Tongue (tissue), 2 donors: ENCODE data around the gene LIPM. TPM values are rescaled to one million over a fixed set of nuclear protein-coding genes. Genes with fewer than 3 reads are reported as not detected.
A peak's percentile ranks its signal among the peaks of the same experiment; 100 is the strongest.
"Not testable (repeated sequence)": the region's sequence is repeated elsewhere in the genome, so short reads cannot be mapped to it uniquely, and the experiment has no call there.

Source experiments
- DNase-seq: peaks from one replicate; pipeline ENCODE4 v3.0.0-alpha.2; 2015
- total RNA-seq: library from RNA; depleted of rRNA; stranded (reverse); fragments of >200 nt; gene quantifications from one replicate; pipeline ENCODE4 v1.2.3, GENCODE V29; 2014

The LIPM gene
- total RNA-seq, 1 donor from 2014 or later, result not detected

DNA sequence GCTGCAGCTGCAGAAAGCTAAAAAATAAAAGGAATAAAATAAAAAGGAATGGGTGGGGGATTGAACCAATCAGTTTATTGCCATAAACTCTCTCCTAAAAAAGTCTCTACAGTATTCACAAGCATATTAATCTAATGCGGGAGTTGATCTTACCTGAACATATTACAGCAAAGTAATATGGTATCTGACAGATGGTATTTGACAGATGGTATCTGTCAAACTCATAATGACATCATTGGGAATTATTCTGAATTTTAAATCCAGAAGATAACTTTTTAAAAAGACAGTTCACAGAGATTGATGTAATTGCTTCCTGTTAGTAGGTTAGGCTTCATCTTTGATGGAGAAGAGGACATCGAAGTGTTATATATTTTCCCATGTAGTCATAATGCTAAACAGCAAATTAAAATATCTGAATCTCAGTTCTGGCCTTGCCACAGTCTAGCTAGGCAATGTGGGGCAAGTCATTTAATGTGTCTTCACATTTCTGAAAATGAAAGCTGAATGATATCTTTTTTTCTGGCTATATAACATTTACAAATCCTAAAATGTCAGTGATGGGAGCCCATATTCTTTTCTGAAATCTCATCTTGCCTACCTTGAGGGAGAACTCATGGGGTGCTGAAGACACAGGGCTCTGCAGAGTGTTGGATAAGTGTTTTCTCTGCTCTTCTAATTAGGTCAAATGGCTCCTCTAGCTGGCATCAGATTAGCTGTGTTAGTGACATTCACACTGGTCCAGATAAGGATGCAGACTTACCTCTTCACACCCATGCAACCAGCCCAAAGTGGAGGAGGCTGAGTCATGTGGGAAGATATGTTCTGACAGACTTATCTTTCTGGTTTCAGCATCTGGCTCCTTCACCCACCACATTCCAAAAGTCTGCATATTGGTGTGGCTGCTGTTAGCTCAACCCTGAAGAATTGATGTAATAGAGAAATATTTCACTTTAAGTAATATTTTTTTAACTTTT, 2.1 kb upstream of the LIPM start:
- no peak for DNase-seq

DNA sequence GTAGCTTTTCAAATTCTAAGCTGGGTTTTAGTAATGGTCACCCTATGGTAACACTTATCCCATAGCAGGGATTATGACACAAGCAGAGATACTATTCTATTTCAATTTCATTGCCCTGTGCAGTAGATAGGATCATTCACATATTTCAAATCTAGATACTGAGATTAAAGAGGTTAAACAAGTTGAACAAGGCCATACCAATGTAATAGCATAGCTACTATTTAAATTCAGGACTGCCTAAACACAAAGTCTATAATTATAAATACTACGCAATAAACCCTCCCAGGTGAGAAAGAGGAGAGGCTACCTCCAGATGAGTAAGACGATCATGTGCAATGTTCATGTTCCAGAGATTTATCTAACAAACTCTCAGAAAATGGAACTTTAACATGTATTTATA, 1.1 kb downstream of the LIPM start:
- no peak for DNase-seq

DNA sequence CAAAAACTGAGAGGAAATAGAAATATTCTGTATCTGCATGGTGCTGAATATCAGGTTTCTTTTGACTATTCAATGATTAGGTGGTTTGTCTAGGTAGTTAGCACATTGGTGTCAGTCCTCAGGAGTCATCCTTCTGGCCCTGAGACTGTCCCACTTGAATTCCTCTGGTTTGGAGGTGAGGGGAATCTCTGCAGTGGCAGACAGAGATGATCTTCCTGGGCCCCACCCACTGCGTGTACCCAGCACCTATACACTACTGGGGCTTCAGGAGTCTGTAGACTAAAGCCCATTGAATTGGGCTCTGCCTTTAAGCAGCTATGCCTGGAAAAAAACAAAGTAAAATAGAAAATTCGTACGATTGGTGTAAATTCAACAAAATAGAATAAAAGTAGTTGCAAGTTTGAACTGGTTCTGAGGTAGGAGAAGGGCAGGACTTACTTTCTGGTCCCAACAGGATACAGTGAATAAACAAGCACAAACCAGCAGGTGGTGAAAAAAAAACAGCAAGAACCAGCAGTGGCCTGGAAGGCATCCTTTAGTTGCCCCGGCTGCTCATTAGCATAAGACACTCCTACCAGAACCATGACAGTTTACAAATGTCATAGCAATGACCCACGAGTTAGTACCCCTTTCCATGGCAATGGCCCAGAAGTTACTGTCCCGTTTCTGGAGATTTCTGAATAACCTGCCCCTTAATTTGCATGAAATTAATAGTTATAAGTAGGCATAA, 1.7 kb downstream of the LIPM start:
- no peak for DNase-seq

DNA sequence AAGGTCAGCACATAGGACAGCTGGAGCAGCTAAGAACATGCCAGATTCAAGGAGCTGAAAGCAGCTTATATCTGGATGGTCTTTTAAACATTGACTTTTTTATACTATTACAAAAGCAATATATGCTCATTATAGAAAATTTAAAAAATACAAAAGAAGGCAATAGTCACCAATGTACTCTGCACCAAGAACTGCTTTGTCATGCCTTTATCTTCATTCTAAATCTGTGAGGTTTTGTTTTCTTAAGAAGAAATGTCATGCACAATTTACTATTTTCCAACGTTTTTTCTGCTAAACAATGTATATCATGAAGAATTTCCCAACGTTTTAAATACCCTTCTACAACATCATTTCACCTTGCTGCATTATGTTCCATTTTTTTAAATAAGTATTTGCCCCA, 2.8 kb downstream of the LIPM start:
- DNase-seq, result no peak

DNA sequence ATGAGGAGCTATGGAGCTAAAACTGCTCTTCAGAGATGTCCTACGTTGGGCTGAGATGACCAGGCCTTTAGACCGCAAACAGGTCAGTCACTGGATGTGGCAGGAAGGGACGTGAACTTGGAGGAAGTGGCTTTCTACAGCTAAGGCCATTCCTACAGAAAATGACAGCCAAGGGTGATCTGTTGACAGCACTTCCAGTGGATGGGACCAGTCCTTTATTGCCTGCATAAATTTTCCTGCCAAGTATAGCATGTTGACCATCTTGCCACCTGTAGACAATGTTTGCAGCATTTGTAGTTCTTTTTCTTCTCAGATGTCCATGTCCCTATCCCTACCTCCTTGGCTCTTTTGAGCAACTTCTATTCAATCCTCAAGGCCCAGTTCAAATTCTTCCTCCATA, 3.4 kb downstream of the LIPM start:
- no peak for DNase-seq

DNA sequence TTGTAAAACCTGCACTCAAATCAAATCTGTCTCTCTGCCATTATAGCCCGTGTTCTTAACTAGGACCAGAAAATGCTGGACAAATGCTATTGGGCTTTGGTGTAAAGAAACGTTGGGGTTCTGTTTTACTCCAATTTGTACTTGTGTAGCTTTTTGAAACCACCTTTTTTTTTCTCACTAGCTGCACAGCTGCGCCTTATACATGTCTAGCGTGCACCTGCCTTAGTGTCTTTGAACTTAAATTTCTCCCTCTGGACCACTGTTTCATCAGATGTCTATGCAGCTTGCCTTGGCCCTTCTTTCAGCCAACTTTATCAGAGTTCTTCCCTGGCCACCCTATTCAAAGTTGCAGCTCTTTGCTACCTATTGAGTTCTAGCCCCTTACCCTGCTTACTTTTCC, 7.1 kb downstream of the LIPM start:
- no peak for DNase-seq

DNA sequence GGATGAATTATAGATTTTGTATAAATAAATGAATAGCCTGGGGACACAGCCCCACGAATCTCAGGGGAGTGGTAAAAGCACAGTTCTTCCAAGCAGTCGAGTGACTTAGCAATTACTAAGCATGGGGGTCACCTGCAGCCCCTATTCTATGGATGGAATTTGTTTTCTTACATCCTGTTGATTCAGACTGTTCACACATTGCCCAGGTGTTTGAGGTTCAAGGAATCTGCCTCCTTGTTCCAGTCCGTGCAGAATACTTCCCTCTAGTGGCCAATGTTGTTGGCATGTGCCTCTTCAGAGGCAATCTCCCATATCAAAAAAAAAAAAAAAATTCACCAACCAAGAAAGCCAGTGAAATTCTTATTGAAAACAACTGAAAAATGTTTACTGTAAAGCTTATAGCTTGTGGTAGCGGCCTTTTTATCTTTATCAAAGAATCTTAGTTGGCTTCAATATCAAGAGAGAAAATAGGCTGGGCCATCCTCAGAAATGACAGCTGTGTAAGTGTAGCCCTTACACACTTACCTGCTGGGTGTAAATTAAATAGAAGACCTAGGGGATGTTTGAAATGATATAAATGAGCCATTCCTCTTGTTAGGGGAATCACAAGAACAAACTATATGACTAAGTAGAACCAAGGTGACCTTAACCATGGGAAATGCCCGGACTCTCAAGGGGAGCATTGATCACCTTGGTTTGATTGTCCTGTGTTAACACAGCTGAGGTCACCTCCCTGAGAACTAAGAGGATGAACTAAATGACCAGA, 7.8 kb downstream of the LIPM start:
- DNase-seq, result peak; percentile 32

DNA sequence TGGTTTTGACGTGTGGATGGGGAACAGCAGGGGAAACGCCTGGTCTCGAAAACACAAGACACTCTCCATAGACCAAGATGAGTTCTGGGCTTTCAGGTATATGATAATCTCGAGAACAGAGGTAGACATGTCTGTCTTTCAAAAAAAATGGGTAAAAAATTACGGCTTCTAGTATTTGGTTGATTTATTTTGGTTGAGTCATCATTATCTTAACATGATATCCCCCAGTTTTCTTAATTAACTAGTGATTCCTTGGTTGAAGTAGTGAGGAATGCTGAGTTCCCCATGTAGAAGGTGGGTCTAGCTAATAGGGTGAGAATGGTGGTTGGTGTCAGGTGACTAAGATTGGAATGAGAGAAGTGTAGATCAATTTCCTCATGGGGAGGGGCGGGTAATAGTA, 10.7 kb downstream of the LIPM start:
- no peak for DNase-seq

DNA sequence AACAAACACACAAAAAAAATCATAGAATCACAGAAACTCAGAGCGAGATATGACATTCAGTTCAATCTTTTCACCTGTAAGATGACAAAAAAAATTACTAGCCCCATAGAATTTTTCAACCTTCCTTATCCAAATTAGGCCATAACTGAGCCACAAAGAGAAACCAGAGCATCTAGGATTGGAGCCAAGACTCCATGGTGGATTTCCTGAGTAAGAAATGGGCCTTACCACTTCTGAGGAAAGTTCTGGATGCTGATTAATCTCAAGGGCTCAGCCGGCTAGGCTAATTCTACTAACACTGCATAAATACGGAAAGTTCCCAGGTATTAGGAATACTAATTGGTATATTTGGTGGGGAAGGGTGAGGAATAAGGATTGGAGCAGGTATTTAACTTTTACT, 16.8 kb downstream of the LIPM start:
- no peak for DNase-seq

DNA sequence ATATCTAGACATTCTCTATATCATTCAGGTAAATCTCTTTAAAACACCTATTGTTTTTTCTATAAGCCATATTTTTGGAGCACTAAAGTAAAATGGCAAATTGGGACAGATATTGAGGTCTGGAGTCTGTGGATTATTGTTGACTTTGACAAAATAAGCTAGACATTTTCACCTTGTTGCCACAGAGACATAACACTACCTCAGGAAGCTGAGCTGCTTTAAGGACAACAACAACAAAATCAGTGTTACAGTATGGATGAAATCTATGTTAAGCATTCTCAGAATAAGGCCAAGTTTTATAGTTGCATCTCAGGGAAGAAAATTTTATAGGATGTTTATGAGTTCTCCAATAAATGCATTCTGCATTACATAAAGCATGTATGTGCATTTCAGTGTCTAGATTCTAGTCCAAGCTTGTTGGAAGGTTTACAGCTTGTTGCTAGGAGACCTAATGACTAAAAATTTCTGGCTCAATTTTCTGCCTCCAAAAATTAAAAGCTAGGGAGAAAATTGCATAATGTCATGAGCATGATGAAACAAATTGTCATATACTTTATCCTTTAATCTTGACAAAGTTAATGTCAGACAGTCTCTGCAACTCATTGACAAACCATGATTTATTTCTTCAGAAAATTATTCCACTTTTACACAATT, 18.3 kb downstream of the LIPM start:
- peak; percentile 82 for DNase-seq

DNA sequence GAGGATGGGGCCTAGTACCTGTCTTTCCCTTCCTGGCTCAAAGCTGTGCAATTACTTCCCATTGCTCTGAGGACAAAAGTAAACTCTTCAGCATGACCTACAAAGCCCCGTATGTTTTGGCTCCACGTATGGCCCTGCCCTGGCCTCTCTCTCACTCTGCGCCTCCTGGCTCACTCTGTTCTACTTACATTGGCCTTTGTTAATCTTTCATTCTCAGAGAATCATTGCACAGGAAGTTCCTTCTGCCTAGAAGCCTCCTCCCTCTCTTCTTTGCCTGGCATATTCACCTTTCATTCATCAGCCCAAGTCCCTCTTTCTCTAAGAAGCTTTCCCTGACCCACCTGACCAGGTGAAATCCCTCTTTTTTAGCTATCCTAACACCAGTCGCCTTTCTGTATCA, 23.9 kb downstream of the LIPM start:
- no peak for DNase-seq

DNA sequence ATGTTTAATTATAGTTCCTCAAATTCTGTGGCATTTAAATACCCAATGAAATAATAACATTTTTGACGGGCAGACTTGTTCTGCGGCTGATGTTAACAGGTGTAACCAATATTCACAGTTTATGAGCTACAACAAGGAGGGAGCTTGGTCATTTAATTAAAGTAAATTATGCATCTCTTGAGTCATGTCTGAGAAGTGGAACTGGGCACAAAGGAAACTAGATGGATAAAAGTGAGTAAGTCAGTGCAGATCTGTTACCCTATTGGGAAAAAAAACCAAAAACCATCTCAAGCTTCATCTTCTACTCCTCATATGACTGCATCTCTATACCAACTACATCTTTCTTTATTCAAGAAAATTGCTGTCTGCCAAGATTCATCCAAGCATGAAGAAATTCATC, 25.1 kb downstream of the LIPM start:
- no peak for DNase-seq

DNA sequence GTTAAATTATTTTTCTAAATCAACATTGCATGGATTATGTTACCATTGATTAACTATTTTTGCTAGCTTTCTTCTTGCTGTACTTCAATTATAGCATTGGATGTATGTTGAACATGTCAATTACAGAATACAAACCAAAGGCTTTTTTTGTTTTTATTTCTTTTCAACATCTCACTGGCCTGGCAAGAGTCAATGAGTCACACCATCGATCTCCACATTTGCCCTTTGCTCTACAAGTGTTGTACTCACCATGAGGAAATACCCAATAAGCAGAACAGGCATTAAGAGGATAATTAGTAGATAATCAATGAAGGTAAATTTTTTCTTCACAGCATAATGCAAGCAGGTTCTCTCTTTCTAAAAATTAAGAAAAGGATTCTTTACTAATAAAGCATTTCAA, 25.8 kb downstream of the LIPM start:
- DNase-seq, result no peak

DNA sequence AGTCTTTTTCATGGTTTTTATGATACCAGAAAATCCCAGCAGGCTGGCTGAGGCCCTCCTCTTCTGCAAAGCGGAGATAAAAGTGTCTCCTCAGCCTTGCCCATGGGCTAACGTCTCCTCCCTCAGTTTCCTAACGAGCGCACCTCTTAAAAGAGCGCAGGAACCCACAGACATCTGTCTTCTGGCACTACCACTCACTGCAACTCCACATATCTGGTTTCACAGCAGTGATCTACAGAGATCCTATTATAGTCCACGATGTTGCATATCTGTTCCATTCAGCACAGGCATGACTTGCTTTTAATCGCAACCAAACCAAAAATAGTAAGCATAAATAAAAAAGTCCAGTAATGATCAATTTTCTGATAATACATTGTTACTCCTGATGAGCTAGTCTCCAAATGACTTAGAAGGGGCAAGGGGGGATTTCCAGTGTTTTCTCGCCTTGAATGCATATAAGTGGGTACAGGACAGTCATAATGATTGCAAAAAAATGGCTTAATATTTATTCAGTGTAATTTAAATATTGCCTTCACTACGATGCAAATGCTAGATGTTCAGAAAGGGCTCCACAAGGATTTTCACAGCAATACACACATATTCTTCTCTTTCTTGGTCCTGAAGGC, 28.2 kb downstream of the LIPM start:
- DNase-seq, result no peak

DNA sequence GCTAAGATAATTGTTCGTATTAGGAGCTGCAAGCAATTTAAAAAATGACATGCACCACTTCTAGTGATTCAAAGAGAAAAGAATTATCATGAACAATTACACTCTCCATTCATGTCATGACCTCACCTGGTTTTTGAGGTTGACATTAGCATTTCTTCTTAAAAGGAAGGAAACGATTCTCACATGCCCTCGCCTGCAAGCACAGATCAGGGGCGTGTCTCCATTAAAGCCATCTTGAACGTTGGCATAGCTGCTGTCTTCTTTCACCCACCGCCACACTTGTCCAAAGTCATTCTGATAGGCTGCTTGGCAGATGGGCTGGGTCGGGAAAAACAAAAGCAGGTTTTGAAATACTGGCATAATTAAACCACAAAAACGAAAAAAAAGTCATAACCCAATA, 29.2 kb downstream of the LIPM start:
- no peak for DNase-seq

DNA sequence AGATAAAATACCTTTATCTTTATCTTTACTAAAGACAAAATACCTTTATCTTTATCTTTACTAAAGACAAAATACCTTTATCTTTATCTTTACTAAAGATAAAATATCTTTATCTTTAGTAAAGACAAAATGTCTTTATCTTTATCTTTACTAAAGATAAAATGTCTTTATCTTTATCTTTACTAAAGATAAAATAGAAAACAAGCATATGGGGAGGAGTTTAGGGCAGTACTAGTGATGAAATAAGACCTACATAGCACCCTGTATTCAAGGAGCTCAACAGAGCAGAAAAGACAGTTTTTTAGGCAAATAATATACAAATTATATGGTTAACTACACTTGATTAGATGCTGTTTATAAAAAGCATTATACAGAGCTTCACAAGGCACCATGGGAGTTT, 29.8 kb downstream of the LIPM start:
- no peak for DNase-seq

DNA sequence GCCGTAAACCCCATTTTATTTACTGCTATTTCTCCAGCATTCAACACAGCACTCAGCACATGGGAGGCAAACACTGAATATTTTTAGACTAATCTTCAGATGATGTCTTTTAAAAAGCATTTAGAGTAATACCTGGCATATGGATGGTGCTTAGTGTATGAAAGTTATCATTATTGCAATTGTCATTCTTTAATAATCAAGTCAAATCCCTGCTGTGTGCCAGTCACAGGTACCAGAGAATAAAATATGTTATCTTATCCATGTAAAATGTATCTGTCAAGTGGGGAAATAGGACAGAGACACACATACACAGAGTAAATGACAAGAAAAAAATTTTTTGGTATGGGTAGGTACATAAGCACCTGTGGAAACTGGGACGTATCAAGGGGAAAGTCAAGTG, 30.6 kb downstream of the LIPM start:
- no peak for DNase-seq

DNA sequence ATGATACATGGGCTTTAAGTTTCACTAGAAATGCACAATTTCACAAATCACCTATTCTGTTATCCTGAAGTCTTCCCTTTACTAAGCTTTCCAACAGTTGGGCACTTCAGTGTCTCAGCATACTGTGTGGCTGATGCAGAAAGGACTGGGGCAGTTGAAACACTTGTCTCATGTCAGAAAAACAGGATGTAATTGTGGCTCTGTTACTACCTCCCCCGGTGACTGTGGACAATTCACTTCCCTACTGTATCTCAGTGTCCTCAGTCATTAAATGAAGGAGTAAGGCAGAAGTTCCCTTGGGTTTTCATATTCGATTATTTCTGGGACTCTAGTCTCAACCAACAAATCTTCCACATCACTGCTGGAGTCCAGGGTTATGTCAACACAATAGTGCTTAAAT, 31.2 kb downstream of the LIPM start:
- no peak for DNase-seq

DNA sequence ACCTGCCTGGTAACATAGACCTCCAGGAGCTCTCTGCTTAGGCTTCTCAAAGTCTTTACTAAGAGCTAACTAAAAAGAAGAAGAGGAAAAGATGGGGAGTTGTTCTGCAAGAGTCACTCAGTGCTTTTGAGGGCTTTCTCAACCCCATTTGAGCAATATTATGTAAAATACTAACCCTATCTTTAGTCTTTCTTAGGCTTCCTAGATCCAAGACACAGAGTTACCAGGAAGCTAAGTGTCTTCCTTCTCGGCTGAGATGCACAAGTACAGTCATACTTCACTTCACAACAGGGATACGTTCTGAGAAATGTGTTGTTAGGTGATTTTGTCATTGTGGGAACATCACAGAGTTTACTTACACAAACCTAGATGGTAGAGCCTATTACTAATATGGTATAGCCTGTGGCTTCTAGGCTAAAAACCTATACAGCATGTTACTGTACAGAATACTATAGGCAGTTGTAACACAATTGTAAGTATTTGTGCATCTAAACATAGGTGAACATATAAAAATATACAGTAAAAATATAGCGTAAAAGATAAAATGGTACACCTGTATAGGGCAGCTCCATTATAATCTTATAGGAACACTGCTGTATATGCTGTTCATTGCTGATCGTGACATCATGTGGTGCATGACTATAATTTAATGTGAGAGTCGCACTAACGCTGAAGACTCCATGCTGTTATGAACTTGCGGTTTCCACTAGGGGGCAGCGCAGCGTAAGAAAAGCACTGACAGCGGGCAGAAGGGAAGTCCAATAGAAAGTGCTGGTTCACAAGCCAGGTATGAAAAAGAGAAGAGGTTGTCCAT, 32.8 kb downstream of the LIPM start:
- peak; percentile 95 for DNase-seq

DNA sequence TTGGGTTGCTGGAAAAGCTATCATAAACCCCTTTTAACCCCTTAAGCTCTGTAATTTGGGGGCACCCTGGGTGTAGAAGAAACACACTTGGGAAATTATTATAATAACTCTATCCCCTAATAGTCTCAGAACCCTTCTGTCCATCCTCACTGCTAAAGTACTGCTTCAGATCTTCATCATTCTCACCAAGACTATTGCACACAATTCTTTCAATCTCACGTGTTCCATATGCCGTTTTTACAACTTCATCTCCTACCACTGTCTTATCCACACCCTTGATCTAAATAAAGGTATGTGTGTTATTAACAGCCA, 33.3 kb downstream of the LIPM start:
- DNase-seq, result no peak

DNA sequence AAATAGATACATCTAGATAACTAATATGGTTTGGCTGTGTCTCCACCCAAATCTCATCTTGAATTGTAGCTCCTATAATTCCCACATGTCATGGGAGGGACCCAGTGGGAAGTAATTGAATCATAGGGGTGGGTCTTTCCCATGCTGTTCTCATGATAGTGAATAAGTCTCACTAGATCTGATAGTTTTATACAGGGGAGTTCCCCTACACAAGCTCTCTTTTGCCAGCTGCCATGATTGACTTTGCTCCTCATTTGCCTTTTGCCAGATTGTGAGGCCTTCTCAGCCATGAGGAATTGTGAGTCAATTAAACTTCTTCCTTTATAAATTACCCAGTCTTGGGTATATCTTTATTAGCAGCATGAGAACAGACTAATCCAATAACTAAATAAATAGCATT, 35.1 kb downstream of the LIPM start:
- not testable (repeated sequence) for DNase-seq
